ENCODE data around the gene ZNF549. TPM values are rescaled to one million over a fixed set of nuclear protein-coding genes. Genes with fewer than 3 reads are reported as not detected.

Gene ZNF549
- total RNA-seq, 2 donors from 2014 or later = 4.3 to 6.1 TPM

DNA sequence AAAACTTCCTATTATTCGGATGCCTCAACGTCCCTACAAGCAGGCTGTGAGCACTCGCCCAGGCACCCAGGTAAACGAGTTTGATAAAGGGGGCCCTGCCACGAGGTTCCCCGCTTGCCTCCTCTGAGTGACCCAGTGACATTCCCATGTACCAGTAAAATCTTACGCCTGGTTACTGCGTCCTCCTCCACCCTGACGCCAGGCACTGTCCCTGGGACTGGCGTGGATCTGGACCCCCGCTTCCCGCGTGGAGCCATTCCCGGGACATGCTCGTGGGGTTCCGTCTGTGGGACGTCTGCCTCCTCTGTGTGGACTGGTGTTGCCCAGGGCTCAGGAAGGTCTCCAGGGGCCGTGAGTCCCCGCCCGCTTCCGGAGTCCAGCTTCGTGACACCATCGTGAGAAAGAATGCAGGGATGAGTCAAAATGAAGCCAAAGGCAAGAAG, 32.9 kb downstream of the ZNF549 start:
- intact Hi-C loops (cut with DNase I) = no loop called here
- peak; percentile 86 for DNase-seq (ENCODE audit: low spot score)

DNA sequence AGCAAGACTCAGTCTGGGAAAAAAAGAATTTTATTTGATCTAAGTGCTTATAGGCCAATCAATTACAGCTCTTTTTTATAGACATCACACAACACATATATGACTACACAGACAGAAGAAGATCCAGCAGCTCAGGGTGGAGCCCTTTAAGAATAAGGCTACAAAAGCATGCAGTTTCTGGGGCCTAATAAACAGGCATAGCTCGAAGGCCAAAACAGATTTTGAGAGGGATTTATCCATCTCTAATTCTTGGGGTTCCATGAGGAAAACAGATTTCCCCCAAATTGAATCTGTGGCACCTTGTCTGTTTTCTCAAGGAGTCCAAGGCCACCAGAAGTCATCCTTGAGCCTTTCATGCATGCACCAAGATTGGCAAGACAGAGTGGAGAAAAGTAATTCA, 36.4 kb downstream of the ZNF549 start:
- no peak for DNase-seq (ENCODE audit: low spot score)
- intact Hi-C loops (cut with DNase I) = no loop called here

DNA sequence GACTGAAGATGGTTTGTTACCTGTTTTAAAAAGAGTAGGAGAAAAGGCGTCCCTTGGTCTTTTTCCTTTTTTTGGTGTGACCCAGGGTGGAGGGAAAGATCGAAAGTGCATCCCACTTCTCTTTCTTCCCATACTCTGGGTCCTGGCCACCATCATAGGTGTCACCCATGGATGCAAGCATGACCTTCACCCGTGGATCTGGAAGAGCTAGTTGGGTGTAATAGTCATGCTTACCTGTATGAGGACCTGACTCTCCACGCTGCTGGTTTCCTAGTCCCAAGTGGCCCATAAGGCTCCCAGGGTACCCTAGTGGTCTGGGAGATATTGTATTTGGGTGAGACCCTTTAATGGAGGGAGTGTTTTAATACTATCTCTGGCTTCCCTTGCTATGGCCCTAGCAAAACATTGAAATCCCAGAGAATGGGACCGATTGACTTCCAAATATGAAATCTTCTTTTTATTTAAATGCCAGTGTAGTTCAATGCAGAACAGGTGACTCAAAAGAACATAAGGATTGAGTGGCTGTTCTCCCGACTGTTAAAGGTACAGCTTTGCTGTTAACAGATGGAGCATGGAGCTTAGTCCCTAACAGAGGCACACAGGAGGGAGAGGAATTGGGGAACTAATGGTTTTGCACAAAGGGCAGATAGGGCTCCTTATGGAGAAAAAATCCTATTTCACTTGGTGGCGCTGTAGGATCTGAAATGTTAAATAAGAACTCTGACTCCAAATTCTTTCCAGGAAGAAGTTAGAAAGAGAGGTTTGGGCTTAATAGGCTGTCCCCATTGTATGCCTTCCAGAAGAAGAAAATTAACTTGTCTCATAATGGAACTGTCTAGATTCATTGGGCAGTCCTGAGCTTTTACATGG, 39.5 kb downstream of the ZNF549 start:
- intact Hi-C loops (cut with DNase I) = no loop called here
- DNase-seq (ENCODE audit: low spot score) = no peak

DNA sequence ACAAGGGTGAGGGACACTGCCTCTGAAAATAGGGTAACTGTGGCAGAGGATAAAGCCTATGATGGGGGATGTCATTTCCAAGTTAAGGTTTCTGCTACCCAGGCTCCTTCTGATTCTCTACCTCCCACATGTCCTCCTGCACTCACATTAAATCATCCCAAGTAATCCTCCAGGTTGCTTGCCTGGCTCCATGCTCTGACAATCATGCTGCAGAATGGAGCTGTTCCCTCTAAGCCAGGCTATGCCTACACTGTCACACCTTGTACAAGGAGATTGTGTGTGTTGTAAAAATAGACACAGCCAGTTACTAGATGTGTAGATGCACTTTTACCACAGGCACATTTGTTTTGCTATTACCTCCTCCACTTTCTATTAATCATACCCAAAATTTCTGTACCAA, 43.6 kb downstream of the ZNF549 start:
- no peak for DNase-seq (ENCODE audit: low spot score)
- intact Hi-C loops (cut with DNase I) = no loop called here

DNA sequence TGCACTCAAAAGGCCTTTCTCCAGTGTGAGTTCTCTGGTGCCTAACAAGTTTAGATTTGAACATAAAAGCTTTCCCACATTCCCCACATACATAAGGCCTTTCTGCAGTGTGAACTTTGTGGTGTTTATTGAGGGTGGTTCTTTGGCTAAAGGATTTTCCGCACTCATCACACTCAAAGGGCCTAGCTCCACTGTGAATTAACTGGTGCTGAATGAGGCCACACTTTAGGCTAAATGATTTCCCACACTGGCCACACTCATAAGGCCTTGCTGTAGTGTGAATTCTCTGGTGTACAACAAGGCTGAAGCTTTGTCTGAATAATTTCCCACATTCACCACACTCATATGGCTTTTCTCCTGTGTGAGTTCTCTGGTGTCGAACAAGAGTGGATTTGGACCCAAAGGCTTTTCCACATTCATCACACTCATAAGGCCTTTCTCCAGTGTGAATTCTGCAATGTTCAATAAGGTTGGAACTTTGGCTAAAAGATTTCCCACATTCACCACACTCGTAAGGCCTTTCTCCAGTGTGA, 45.3 kb downstream of the ZNF549 start:
- intact Hi-C loops (cut with DNase I) = no loop called here
- DNase-seq (ENCODE audit: low spot score) = no peak

DNA sequence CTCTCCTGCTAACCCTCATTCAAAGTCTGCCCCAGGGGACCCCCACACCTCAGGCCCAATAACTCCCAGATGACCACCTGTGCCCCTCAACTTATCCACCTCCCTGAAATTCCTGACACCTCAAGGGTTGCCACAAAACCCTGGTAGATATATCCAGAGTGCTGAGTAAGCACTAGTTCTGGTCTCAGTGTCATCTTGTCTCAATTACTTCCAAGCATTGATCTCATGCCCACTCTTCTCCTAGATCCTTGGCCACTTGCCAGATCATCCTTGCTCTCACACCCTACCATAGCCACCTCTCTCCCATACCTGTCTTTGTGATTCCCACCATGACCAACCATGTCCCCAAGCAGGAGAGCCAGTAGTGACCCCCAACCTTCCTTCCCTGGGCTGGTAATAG, 49.5 kb downstream of the ZNF549 start:
- intact Hi-C loops (cut with DNase I) = no loop called here
- DNase-seq (ENCODE audit: low spot score) = no peak

DNA sequence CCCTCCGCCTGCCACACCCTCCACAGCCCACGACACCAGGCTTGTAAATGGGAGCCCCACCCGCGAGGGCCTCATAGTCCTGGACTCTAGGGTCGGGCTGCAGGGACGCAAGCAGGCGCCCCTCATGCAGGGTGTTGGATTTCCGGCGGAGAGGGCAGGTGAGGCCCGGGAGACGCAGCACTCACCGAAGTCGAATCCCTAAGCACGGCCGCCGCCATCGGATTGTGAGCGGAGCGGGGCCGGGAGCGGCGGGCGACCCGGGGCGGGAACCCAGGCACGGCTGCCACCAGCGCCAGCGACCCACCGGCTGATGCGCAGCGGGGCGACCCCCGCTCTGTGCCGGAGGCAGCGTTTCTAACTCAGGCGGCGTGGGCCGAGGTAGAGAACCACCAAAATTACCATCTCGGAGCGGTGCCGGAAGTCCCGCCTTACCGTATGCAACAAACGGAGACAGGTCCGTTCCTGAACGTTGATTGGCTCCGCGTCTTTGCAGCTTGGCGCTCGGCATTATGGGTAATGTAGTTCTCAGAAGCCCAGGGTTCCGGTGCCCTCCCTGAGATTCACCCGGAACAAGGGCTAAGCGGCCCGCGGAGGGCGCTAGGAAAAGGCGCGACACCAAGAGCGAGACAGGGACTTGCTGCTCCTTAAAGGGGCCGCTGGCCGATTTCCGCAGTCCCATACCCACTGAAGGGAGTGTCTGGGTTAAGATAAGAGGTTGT, 51.5 kb downstream of the ZNF549 start, which contains the start of gene ZNF416:
TSS of gene ZNF416 (minus strand) at position 425 of the 719 bp plus-strand sequence. CDS start at position 218, 207 bp downstream.
- intact Hi-C loops (cut with DNase I) = no loop called here
- peak; percentile 98 for DNase-seq (ENCODE audit: low spot score)

DNA sequence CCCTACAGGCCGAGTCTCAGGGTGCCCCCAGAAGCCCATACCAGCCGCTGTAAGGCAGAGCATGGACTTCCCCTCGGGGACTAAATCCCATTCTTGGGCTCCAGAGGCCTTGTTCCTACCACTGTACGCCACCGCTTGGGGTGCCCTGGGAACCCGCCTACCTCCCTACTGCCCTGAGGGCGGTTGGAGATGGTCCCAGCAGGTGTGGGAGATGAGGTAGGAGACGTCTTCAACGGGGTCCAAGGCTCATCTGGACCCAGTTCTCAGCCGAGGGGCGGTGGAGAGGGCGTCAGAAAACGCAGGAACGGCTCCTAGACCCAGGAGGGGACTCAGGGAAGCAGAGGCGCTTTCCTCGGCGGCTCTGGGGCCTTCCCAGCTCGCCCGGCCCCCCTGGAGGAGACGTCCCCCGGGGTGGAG, 56.0 kb downstream of the ZNF549 start:
- DNase-seq (ENCODE audit: low spot score) = peak; percentile 72
- intact Hi-C loops (cut with DNase I) = no loop called here

DNA sequence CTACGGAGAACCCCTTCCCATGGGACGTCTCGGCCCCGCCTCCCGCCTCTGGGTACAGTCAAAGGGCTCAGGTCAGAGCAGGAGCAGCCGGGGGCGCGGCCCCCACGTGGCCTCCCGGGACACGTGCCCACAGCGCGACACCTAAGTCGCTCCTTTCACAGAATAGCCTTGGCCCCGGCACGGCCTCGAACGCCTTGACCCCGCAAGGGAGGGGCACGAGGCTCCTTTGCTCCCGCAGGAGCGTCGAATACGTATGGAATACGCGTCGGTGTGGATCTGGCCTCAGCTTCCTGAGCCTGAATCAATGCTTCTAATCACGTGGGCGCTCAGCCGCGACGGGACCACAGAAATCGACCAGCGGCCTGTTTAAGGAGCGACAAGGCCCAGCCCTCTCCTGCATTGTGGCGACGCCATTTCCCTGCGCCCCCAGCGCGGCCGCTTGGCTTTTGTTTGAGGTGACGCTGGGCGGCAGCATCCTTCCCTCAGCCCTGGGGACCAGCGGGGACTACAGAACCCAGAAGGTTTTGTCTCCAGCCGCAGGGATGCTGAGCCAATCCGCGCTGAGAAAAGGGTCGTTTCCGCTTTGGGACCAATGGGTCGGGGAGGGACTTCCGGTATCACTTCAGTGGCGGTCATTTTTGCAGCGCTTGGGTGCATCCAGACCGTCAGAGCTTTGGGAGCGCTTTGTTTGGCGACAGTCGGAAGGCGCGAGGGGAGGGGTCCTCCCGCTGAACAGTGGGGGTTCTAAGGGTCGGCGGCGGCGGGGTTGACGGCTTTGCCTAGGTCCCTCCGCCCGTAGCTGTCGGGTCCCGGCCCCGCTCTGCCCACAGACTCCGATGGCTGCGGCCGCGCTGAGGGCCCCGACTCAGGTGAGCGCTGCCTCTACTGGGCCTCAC, 56.6 kb downstream of the ZNF549 start, which contains the start of gene ZIK1:
TSS of gene ZIK1 (plus strand) at position 625 of the 896 bp plus-strand sequence. CDS start at position 837, 212 bp downstream.
- intact Hi-C loops (cut with DNase I) = no loop called here
- peak; percentile 95 for DNase-seq (ENCODE audit: low spot score)

DNA sequence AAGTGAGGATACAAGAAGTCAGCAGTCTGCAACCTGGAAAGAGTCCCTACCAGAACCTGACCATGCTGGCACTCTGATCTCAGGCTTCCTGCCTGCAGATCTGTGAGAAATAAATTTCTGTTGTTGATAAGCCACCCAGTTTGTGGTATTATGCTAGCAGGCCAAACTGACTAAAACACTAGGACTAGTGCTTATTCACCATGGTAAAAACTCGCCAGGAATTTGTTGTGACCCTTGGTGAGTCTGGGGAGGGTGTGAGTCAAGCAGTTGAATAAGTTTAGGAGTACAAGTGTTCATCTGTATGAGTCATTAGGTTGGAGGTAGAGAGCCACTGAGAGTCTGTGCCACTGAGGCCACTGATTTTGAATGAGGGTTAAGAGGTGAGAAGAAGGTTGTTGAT, 60.4 kb downstream of the ZNF549 start:
- intact Hi-C loops (cut with DNase I) = no loop called here

DNA sequence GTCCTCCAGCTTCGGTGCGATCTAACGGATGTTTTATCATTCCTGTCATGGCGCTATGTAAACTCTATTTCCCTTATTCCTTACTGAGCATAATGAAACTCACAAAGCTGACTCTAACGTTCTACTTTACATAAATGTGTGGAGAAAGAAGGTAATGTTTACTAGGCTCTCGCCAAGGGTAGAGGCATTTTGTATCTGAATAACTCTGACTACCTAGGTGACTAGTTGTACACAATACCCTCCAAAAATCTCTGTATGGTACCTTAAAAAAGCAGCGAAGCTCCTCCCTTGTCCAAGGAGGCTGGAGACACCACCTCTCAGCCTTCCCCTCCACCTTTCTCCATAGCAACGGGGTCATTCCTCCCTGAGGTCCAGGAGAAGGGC, 72.2 kb downstream of the ZNF549 start:
- DNase-seq (ENCODE audit: low spot score) = no peak
- intact Hi-C loops (cut with DNase I) = no loop called here

More for the DNA sequence above, 60.4 kb downstream of the ZNF549 start:
- no peak for DNase-seq (ENCODE audit: low spot score)

DNA sequence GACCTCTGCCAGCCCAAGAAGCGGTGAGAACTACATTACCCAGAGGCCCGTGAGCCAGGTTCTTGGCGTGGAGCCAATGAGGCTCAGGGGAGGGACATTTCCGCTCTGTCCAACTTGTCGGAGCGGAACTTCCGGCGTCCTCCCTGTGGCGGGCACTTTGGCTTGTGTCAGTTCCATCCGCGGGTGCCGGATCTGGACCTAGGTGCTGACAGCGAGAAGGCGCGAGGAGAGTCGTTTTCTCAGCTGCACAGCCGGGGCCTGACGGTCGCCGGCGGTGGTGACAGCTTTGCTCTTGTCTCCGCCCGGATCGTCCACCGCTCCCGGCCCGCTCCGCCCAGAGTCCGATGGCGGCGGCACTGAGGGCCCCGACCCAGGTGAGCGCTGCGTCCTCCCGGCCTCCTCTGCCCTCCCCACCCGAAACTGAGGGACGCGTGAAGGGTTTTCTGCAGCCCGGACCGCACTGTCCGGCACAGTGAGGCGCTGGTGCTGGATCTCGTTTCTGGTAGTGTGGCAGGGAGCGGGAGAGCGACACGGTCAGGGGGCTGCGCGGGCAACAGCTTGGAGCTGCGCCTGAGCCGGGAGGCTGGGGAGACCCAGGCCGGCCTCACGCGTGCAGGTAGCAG, 72.7 kb downstream of the ZNF549 start, which contains the start of gene ZNF530:
TSS of gene ZNF530 (plus strand) at position 125 of the 623 bp plus-strand sequence. CDS start 4,461 bp downstream, outside the sequence.
- peak; percentile 97 for DNase-seq (ENCODE audit: low spot score)
- intact Hi-C loops (cut with DNase I) = no loop called here

DNA sequence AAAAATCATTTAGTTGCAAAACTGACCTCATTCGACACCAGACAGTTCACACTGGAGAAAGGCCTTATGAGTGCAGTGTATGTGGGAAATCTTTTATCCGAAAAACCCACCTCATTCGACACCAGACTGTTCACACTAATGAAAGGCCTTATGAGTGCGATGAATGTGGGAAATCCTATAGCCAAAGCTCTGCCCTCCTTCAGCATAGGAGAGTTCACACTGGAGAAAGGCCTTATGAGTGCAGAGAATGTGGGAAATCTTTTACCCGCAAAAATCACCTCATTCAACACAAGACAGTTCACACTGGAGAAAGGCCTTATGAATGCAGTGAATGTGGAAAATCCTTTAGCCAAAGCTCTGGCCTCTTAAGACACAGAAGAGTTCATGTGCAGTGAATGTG, 79.8 kb downstream of the ZNF549 start:
- intact Hi-C loops (cut with DNase I) = no loop called here
- no peak for DNase-seq (ENCODE audit: low spot score)

Other genes starting within 250 kb of the ZNF549 start
- 10 to 100 TPM; 46.6 to 49.7 TPM for gene ZNF460, start 246.9 kb upstream of the ZNF549 start, total RNA-seq
- 1 to 10 TPM; 5.0 to 6.8 TPM for gene ZNF543, start 206.9 kb upstream of the ZNF549 start, total RNA-seq
- gene ZNF304, start 176.1 kb upstream of the ZNF549 start, total RNA-seq = 1 to 10 TPM; 8.3 to 9.4 TPM
- gene TRAPPC2B, start 163.8 kb upstream of the ZNF549 start, total RNA-seq = 1 to 10 TPM; 7.5 to 9.2 TPM
- 1 to 10 TPM; 2.4 to 3.5 TPM for gene ZNF547, start 163.8 kb upstream of the ZNF549 start, total RNA-seq
- gene ZNF548, start 137.5 kb upstream of the ZNF549 start, total RNA-seq = 10 to 100 TPM; 16.4 to 18.7 TPM
- 10 to 100 TPM; 10.9 to 11.4 TPM for gene ZNF17, start 116.2 kb upstream of the ZNF549 start, total RNA-seq
- gene ZNF749, start 92.0 kb upstream of the ZNF549 start, total RNA-seq = 10 to 100 TPM in 1 of 2 donors, 1 to 10 TPM in 1; 7.1 to 10.2 TPM
- 1 to 10 TPM in 1 of 2 donors, under 1 TPM in 1; 0.88 to 1.2 TPM for gene VN1R1, start 70.2 kb upstream of the ZNF549 start, total RNA-seq
- gene ZNF772, start 49.8 kb upstream of the ZNF549 start, total RNA-seq = 1 to 10 TPM; 6.3 to 8.1 TPM
- gene ZNF419, start 39.6 kb upstream of the ZNF549 start, total RNA-seq = 1 to 10 TPM; 8.2 to 8.3 TPM
- 1 to 10 TPM; 5.7 to 7.2 TPM for gene ZNF773, start 27.4 kb upstream of the ZNF549 start, total RNA-seq
- gene ZNF550, start 32.5 kb downstream of the ZNF549 start, total RNA-seq = 1 to 10 TPM; 3.7 to 4.5 TPM
- gene ZNF416, start 51.6 kb downstream of the ZNF549 start, total RNA-seq = 1 to 10 TPM; 3.9 to 5.3 TPM
- gene ZIK1, start 56.8 kb downstream of the ZNF549 start, total RNA-seq = 1 to 10 TPM; 4.5 to 5.0 TPM
- gene ZNF530, start 72.5 kb downstream of the ZNF549 start, total RNA-seq = 1 to 10 TPM; 1.6 to 2.4 TPM
- gene ZNF134, start 86.9 kb downstream of the ZNF549 start, total RNA-seq = 10 to 100 TPM; 14.9 to 18.0 TPM
- gene ZNF211, start 105.8 kb downstream of the ZNF549 start, total RNA-seq = 1 to 10 TPM; 6.9 to 8.0 TPM
- gene ZSCAN4, start 141.6 kb downstream of the ZNF549 start, total RNA-seq = under 1 TPM in 1 of 2 donors, not detected in 1; 0.10 TPM
- gene ZNF551, start 154.6 kb downstream of the ZNF549 start, total RNA-seq = 1 to 10 TPM; 4.8 to 7.7 TPM
- 1 to 10 TPM; 3.7 to 5.9 TPM for gene ZNF154, start 181.8 kb downstream of the ZNF549 start, total RNA-seq
- gene ZNF671, start 200.3 kb downstream of the ZNF549 start, total RNA-seq = 1 to 10 TPM; 5.5 to 6.5 TPM
- gene ZNF776, start 219.5 kb downstream of the ZNF549 start, total RNA-seq = 10 to 100 TPM in 1 of 2 donors, 1 to 10 TPM in 1; 9.4 to 11.1 TPM
- gene ZNF586, start 242.3 kb downstream of the ZNF549 start, total RNA-seq = 10 to 100 TPM in 1 of 2 donors, 1 to 10 TPM in 1; 9.8 to 15.1 TPM